HEK293 (cell line): ENCODE data around the gene LAMC2.

Source experiments
- KLF16 ChIP-seq: fragments of 450-650 bp; formaldehyde crosslinking; IDR thresholded peaks from 2 replicates; pipeline ENCODE4 v1.5.1; 2017; ENCODE audit warnings: missing biosample characterization, missing genetic modification characterization
- ZBTB11 ChIP-seq: fragments of 450-650 bp; formaldehyde crosslinking; conservative IDR thresholded peaks from 2 replicates; pipeline ENCODE4 v1.5.1; 2016; ENCODE audit warnings: low read depth, missing biosample characterization, missing genetic modification characterization
- ZBTB20 ChIP-seq: fragments of 450-650 bp; formaldehyde crosslinking; IDR thresholded peaks from 2 replicates; pipeline ENCODE4 v1.5.1; 2016; ENCODE audit warnings: missing biosample characterization, missing genetic modification characterization
- ZNF114 ChIP-seq: fragments of 450-650 bp; formaldehyde crosslinking; IDR thresholded peaks from 2 replicates; pipeline ENCODE4 v1.5.0; 2017; ENCODE audit warnings: missing biosample characterization, missing genetic modification characterization
- ZNF146 ChIP-seq: fragments of 450-650 bp; formaldehyde crosslinking; IDR thresholded peaks from 2 replicates; pipeline ENCODE4 v1.5.1; 2016; ENCODE audit warnings: missing biosample characterization, missing genetic modification characterization
- ZNF155 ChIP-seq: fragments of 450-650 bp; formaldehyde crosslinking; IDR thresholded peaks from 2 replicates; pipeline ENCODE4 v1.5.1; 2016; ENCODE audit warnings: missing biosample characterization, missing genetic modification characterization
- ZNF292 ChIP-seq: fragments of 450-650 bp; formaldehyde crosslinking; IDR thresholded peaks from 2 replicates; pipeline ENCODE4 v1.5.1; 2016; ENCODE audit warnings: low read depth, missing biosample characterization, missing genetic modification characterization, borderline replicate concordance
- ZNF324 ChIP-seq: fragments of 450-650 bp; formaldehyde crosslinking; IDR thresholded peaks from 2 replicates; pipeline ENCODE4 v1.5.1; 2016; ENCODE audit warnings: missing biosample characterization, missing genetic modification characterization
- ZNF621 ChIP-seq: fragments of 450-650 bp; formaldehyde crosslinking; IDR thresholded peaks from 2 replicates; pipeline ENCODE4 v1.5.1; 2017; ENCODE audit warnings: missing biosample characterization, missing genetic modification characterization
- ZNF747 ChIP-seq: fragments of 450-650 bp; formaldehyde crosslinking; IDR thresholded peaks from 2 replicates; pipeline ENCODE4 v1.5.1; 2016; ENCODE audit warnings: missing biosample characterization, missing genetic modification characterization

- TF ChIP-seq ZNF114 (tag by site-specific recombination): no peak
- TF ChIP-seq ZNF324: no peak
- TF ChIP-seq ZBTB20 (tag by site-specific recombination): no peak
- no peak for TF ChIP-seq ZNF747 (tag by site-specific recombination)
- TF ChIP-seq ZNF146 (tag by site-specific recombination): no peak
- TF ChIP-seq ZNF155 (tag by site-specific recombination): no peak
- TF ChIP-seq ZNF621: no peak
- TF ChIP-seq ZBTB11 (tag by site-specific recombination): no peak
- no peak for TF ChIP-seq ZNF292 (tag by site-specific recombination)
- TF ChIP-seq KLF16 (tag by site-specific recombination): no peak
Observed at GRCh38 chr1:183242556-183242955, 56.5 kb downstream of the LAMC2 start.
